Measurements from ENCODE around the gene ATP2B1.

The ATP2B1 gene

DNA sequence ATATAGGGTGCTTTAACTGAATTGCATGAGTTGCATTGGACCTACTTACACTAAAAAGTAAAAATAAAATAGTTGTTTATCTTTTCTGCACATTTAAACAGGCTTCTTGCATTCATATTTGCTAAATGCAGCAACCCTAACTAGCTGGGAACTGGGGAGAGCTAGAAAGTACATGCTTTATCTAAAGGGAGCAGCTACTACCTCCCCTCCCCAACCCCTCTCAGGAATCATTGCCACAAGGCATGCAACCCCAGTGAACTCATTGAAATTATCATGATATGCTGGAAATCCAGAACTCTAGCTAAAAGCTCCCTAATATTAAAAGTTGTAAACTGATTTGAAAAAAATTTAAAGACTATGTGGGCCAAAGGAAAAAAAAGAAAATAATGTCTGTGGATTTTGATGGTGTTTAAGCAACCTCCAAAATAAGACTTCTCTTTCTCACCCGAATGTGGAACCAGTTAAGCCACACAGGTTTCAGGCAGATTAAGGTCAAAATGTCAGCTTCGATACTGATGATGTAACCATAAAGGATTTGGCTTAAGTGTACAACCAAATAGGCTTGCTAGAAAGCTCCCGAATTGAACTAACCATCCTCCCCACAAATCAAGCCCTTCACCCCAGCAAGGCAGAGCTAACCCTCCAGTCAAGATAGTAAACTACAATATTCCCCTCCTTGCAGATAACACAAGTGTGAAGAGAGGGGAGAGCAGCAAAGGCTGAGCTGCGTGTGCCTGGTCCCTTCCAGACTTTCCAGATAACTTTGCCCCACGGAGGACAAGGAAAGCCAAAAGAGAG lies 169.0 kb downstream of the ATP2B1 start:
- no peak for DNase-seq (ENCODE audit: low read depth in 2 of 2)

DNA sequence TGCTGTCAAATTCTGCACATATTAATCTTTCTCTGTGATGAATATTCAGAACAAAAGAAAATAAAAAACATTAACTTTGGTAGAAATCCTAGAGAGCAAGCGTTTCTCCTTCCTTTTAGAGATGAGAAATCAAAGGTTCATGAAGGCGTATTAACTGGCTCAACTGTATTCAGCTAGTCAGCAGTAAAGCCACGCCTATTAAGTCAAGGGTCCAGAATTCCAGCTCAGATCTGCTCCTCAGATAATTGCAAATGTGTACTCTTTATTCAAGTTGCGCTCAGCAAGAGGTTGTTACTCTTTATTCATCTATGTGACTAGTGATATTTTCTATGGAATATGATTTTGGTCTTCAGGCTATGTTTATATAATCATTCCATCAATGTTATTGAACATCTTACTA lies 169.7 kb downstream of the ATP2B1 start:
- no peak for DNase-seq (ENCODE audit: low read depth in 2 of 2)

Measured in fibroblast of skin of left biceps (primary cell).